GM10266 (cell line): Measurements from ENCODE around the gene SUPV3L1.

Experiments
- DNase-seq: peaks from one replicate; pipeline ENCODE4 v3.0.0; 2012; ENCODE audit errors: extremely low spot score
- TF ChIP-seq, protein P1 (sequence below): IDR thresholded peaks from 2 replicates; pipeline ENCODE4 v1.5.1; 2012; ENCODE audit warnings: mild to moderate bottlenecking, low read depth; ENCODE audit not compliant: control insufficient read depth, insufficient read depth; ENCODE audit errors: missing control alignments

SUPV3L1 gene

DNA sequence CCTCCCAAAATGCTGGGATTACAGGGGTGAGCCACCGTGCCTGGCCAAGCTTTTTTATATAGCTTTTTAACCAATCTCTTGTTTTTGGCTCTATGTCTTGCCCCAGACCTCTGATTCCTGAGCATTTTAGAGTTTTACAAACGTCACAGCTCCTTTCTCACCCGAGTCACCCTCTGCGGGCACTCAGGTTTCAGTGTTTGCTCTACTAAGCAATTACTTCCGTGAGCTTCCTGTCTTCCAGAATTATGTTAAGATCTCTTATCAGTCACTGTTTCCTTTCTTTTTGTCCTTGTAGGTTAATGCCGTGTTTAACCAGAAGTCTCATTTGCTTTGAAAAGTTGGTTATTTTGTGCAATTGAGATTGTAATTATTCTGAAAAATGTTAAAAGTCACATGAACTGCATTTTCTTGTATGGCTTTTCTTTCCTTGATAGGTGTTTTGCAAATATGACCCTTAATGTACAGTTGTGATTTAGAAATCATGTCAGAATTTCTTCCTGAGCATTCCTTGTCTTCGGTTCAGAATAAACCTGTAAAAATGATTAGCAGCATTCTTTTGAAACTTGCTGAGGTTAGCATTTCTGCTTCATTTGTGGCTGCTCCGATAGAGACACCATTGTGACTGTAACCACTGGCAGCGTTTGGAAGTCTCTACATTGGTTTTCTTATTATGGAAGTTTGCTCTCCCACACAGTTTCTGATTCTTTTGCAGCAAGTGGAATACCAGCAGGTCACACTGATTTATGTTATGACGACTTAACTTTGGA lies 35.6 kb downstream of the SUPV3L1 start:
- TF ChIP-seq, protein P1, sequence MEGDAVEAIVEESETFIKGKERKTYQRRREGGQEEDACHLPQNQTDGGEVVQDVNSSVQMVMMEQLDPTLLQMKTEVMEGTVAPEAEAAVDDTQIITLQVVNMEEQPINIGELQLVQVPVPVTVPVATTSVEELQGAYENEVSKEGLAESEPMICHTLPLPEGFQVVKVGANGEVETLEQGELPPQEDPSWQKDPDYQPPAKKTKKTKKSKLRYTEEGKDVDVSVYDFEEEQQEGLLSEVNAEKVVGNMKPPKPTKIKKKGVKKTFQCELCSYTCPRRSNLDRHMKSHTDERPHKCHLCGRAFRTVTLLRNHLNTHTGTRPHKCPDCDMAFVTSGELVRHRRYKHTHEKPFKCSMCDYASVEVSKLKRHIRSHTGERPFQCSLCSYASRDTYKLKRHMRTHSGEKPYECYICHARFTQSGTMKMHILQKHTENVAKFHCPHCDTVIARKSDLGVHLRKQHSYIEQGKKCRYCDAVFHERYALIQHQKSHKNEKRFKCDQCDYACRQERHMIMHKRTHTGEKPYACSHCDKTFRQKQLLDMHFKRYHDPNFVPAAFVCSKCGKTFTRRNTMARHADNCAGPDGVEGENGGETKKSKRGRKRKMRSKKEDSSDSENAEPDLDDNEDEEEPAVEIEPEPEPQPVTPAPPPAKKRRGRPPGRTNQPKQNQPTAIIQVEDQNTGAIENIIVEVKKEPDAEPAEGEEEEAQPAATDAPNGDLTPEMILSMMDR: no peak
- DNase-seq: no peak

DNA sequence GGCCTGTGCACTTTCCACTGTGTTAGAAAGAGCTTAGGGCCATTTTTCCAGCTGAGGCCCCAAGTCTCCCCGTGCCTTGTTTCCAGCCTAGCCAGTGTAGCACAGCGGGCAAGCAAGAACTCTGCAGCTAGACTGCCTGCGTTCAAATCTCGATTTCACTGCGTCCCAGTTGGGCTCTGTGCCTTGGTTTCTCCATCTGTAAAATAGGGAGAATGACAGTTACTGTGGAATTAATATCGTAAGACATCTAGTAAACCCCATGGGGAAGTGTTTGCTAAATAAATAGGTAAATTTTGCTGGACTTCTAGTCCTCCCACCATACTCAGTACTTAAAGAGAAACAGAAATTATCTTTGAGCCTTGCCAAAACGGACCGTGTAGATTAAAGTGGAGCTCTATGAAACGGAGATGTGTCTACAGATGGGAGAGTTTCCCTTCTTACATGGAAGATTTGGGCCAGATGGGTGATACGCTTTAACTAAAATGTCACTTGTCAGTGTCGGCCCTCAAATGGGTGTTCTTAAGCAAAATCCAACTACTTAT lies 36.6 kb downstream of the SUPV3L1 start:
- DNase-seq: no peak
- TF ChIP-seq, protein P1: no peak

DNA sequence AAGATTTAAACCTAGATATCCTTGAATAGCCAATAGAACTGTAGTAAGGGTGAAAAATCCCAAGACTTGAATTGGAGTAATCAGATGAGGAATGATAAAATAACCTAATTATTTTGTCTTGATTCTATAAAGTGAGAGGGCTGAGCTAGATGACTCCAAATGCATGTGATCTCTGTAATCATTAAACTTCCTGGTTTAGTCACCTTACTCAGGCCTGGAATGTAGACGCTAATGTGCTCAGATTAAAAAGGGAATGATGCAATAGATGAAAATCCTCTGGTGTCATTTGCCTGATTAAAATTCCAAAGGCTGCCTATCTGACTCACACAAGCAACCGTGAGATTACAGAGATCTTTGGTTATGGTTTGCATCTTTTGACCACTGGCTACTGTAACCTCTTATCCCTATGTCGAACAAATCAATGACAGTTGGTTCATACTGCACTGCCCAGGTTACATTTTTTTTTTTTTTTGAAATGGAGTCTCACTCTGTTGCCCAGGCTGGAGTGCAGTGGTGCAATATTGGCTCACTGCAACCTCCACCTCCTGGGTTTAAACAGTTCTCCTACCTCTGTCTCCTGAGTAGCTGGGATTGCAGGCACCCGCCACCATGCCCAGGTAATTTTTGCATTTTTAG lies 37.2 kb downstream of the SUPV3L1 start:
- TF ChIP-seq, protein P1: no peak
- no peak for DNase-seq

DNA sequence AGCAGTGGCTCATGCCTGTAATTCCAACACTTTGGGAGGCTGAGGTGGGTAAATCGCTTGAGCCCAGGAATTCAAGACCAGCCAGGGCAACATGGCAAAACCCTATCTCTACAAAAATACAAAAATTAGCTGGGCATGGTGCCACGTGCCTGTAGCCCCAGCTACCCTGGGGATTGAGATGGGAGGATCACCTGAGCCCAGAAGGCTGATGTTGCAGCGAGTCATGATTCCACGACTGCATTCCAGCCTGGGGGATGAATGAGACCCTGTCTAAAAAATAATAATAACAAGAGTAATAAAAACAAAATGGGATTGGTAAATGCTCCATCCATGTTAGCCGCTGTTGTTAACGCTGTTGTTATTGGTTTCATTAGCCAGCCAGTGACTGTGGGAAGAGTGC lies 38.8 kb downstream of the SUPV3L1 start:
- no peak for DNase-seq
- TF ChIP-seq, protein P1: no peak

DNA sequence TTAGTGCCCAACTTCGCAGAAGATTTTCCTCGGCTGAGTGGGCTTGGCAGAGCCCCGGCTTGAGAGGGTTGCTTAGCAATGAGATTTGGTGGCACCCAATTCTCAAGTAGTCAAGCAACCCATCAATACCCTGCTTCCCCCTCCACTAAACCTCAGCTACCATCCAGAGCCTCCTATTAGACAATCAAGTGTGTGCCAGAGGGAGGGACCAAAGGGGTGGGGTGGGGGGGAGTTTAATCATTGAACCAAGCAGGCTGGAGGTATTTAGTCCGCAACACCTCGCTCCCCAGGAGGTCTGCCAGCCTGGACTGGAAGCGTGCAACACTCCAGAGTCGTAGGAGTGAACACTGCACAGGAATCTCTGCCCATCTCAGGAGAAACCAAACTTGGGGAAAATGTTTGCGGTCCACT lies 40.0 kb downstream of the SUPV3L1 start, which contains the start of gene HKDC1:
HKDC1 (plus strand) TSS at position 292 of the 411 bp plus-strand sequence; CDS start at position 396, 104 bp downstream.
- TF ChIP-seq, protein P1: no peak
- DNase-seq: no peak

DNA sequence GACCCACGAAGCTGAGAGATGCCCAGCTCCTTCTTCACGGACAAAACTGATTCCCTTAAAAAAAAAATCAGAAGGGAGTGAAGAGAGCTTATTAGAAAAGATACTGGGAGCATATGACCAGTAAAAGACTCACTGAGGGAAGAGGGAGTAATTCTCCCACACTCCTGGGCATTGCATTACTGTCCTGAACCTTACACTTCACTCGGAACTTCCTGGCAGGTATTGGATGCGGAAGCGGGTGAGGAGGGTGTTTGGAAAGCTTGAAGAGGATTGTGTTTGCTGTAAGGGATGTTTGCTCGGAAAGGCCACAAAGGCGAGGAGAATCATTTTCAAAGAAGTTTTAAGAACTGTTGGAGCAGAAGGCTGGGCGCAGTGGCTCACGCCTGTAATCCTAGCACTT lies 40.5 kb downstream of the SUPV3L1 start:
- no peak for DNase-seq
- TF ChIP-seq, protein P1: no peak

DNA sequence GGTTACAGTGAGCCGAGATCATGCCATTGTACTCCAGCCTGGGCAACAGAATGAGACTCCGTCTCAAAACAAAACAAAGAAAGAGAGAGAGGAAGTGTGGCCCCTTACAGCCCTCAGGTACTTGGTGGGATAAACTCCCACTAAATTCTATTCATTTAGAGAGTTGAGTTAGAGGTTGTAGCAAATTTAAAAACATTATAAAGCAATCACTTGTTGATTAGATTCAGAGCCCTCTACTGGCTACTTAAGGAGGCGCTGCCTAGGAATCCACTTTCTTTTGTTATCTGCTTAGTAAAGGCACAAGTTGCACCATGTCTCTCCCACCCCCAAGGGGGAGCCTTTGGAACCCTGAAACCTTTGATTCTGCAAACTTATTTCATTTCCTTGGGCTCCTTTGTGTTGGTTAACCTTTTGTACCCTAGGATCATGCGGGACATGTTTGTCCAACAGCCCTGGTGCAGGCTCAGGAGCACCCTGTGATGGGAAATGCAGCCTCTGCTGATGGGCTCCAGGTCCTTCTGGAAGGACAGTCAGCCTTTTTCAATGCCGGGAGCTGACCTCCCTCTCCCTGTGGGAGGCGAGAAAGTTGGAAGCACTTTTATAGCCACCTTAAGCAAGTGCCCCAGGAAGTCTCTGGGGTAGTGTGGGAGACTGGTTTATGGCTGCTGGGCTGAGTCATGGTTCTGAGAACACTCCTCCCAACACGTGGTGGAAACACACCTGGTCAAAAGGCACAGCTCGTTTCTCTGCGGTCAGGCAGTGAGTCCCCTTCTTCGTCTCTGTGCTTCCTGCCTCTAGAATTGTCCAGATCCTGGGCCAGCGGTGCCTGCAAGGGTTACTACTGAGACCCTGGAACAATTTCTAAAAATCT lies 42.4 kb downstream of the SUPV3L1 start:
- DNase-seq: peak; percentile 80
- TF ChIP-seq, protein P1: peak; percentile 56
